ENCODE measurements around the gene NAV1.

DNA sequence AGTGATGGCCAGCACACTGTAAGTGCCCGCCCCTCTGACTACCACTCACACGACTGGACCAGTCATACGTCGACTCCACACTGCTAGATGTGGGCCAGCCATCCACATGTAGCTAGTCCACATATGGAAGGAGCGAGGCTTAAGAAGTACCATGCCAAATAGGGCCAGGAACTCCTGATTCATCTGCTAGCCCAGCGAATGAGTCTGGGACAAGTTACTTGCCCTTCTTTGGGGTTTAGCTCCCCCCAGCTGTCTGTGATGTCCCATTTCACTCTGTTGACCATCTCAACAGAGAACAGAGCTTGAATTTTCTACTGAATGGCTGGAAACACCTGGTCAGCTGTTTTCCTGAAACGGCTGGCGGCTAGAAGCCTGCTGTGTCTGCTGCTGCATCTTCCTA lies 37.8 kb upstream of the NAV1 start:
- TF ChIP-seq POLR2A (IDR thresholded peaks at IDR 0.05; ENCODE audit: control extremely low read depth in 1 of 2, low read depth in 2 of 2, low read length in 2 of 2): no peak
- TF ChIP-seq, protein P1, sequence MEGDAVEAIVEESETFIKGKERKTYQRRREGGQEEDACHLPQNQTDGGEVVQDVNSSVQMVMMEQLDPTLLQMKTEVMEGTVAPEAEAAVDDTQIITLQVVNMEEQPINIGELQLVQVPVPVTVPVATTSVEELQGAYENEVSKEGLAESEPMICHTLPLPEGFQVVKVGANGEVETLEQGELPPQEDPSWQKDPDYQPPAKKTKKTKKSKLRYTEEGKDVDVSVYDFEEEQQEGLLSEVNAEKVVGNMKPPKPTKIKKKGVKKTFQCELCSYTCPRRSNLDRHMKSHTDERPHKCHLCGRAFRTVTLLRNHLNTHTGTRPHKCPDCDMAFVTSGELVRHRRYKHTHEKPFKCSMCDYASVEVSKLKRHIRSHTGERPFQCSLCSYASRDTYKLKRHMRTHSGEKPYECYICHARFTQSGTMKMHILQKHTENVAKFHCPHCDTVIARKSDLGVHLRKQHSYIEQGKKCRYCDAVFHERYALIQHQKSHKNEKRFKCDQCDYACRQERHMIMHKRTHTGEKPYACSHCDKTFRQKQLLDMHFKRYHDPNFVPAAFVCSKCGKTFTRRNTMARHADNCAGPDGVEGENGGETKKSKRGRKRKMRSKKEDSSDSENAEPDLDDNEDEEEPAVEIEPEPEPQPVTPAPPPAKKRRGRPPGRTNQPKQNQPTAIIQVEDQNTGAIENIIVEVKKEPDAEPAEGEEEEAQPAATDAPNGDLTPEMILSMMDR (IDR thresholded peaks at IDR 0.05; ENCODE audit: control extremely low read depth in 1 of 3, insufficient read depth in 1 of 3, low read depth in 1 of 3, low read length in 3 of 3): no peak
- TF ChIP-seq, protein P2, sequence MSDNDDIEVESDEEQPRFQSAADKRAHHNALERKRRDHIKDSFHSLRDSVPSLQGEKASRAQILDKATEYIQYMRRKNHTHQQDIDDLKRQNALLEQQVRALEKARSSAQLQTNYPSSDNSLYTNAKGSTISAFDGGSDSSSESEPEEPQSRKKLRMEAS (IDR thresholded peaks at IDR 0.05): no peak
- TF ChIP-seq GTF2F1 (IDR thresholded peaks at IDR 0.05; ENCODE audit: borderline replicate concordance, low read depth, low read length): no peak
- TF ChIP-seq EZH2 (IDR thresholded peaks at IDR 0.05; ENCODE audit: low read depth, low read length, severe bottlenecking): no peak
- no peak for TF ChIP-seq RAD21 (IDR thresholded peaks at IDR 0.05 in 1 of 2, conservative IDR thresholded peaks at IDR 0.05 in 1 of 2; ENCODE audit: low read depth in 2 of 2, low read length in 2 of 2)
- TF ChIP-seq EGR1 (IDR thresholded peaks at IDR 0.05; ENCODE audit: borderline replicate concordance, low read depth, low read length): no peak
- TF ChIP-seq POLR2AphosphoS5 (IDR thresholded peaks at IDR 0.05; ENCODE audit: low read depth, low read length): no peak

All from H1 (cell line).